Measurements from ENCODE around the gene AMY1B.
"Not testable (repeated sequence)": the region's sequence is repeated elsewhere in the genome, so short reads cannot be mapped to it uniquely, and the experiment has no call there.

DNA sequence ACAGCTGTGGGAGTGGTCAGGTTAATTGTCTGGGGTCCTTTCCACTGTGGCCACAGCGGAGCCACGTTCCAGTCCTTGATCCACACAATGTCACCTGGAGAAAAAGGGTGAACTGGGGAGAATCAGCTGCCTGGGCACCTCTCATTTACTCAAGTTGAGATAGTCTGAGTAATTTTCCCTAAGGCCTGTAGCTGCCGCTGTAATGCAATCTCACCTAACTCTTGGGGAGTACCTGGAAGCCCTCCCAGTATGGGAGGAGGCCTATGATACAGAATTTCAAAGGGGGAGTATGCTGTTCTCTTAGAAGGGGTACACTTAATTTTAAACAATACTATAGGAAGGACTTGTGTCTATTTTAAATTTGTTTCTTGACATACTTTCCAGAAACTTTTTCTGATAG lies 45.7 kb downstream of the AMY1B start:
- not testable (repeated sequence) for TF ChIP-seq POLR2AphosphoS5, CTCF, POLR2A (IDR thresholded peaks at IDR 0.05)
